GM21447 (cell line): Measurements from ENCODE around the gene SYK.

Experiments used
- ATAC-seq: cut with Tn5 transposase; IDR thresholded peaks from one replicate; pipeline ENCODE4 v1.9.1; 2021; ENCODE audit not compliant: unreplicated experiment

SYK gene

GRCh38 chr9:90903766-90904424, 102.3 kb downstream of the SYK start:
- no peak for ATAC-seq

GRCh38 chr9:90904706-90905478, 103.3 kb downstream of the SYK start:
- no peak for ATAC-seq

GRCh38 chr9:90905822-90906221, 104.2 kb downstream of the SYK start:
- ATAC-seq: no peak

GRCh38 chr9:90906316-90907055, 104.9 kb downstream of the SYK start:
- no peak for ATAC-seq

- ATAC-seq: no peak
These were observed 105.4 kb downstream of the SYK start for GRCh38 chr9:90907056-90907445.

- ATAC-seq: no peak
These were observed 106.2 kb downstream of the SYK start for GRCh38 chr9:90907790-90908189.

GRCh38 chr9:90909225-90909624, 107.6 kb downstream of the SYK start:
- ATAC-seq: peak; percentile 51

- ATAC-seq: no peak
These were observed 108.2 kb downstream of the SYK start for GRCh38 chr9:90909747-90910283.

- ATAC-seq: no peak
These were observed 112.6 kb downstream of the SYK start for GRCh38 chr9:90914196-90914595.

GRCh38 chr9:90914868-90915483, 113.4 kb downstream of the SYK start:
- peak; percentile 79 for ATAC-seq

GRCh38 chr9:90915693-90916092, 114.1 kb downstream of the SYK start:
- no peak for ATAC-seq

- ATAC-seq: no peak
These were observed 114.6 kb downstream of the SYK start for GRCh38 chr9:90916147-90916734.

- ATAC-seq: no peak
These were observed 118.3 kb downstream of the SYK start for GRCh38 chr9:90919883-90920282.

- no peak for ATAC-seq
These were observed 119.5 kb downstream of the SYK start for GRCh38 chr9:90921104-90921503.

- ATAC-seq: no peak
These were observed 120.3 kb downstream of the SYK start for GRCh38 chr9:90921969-90922368.

- no peak for ATAC-seq
These were observed 124.1 kb downstream of the SYK start for GRCh38 chr9:90925581-90926257.

GRCh38 chr9:90926936-90927335, 125.3 kb downstream of the SYK start:
- no peak for ATAC-seq

GRCh38 chr9:90927496-90927895, 125.9 kb downstream of the SYK start:
- no peak for ATAC-seq

GRCh38 chr9:90929626-90930025, 128.0 kb downstream of the SYK start:
- no peak for ATAC-seq

- ATAC-seq: no peak
These were observed 131.8 kb downstream of the SYK start for GRCh38 chr9:90933468-90933867.
